ENCODE results near the gene FARP1.

Gene FARP1

GRCh38 chr13:98439896-98440295, 297.0 kb downstream of the FARP1 start:
- no peak for TF ChIP-seq SIN3A (IDR thresholded peaks at IDR 0.05; ENCODE audit: borderline replicate concordance, insufficient read depth, low read length)
- TF ChIP-seq FOXP2 (optimal IDR thresholded peaks at IDR 0.05; ENCODE audit: borderline replicate concordance, extremely low read depth, extremely low read length, insufficient read depth), result no peak
- no peak for TF ChIP-seq POLR2AphosphoS5 (IDR thresholded peaks at IDR 0.05; ENCODE audit: low read depth, low read length)
- TF ChIP-seq, protein P1, sequence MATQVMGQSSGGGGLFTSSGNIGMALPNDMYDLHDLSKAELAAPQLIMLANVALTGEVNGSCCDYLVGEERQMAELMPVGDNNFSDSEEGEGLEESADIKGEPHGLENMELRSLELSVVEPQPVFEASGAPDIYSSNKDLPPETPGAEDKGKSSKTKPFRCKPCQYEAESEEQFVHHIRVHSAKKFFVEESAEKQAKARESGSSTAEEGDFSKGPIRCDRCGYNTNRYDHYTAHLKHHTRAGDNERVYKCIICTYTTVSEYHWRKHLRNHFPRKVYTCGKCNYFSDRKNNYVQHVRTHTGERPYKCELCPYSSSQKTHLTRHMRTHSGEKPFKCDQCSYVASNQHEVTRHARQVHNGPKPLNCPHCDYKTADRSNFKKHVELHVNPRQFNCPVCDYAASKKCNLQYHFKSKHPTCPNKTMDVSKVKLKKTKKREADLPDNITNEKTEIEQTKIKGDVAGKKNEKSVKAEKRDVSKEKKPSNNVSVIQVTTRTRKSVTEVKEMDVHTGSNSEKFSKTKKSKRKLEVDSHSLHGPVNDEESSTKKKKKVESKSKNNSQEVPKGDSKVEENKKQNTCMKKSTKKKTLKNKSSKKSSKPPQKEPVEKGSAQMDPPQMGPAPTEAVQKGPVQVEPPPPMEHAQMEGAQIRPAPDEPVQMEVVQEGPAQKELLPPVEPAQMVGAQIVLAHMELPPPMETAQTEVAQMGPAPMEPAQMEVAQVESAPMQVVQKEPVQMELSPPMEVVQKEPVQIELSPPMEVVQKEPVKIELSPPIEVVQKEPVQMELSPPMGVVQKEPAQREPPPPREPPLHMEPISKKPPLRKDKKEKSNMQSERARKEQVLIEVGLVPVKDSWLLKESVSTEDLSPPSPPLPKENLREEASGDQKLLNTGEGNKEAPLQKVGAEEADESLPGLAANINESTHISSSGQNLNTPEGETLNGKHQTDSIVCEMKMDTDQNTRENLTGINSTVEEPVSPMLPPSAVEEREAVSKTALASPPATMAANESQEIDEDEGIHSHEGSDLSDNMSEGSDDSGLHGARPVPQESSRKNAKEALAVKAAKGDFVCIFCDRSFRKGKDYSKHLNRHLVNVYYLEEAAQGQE (IDR thresholded peaks at IDR 0.05; ENCODE audit: insufficient read depth in 1 of 2, low read depth in 2 of 2, low read length in 2 of 2), result no peak
- no peak for TF ChIP-seq TAF1 (IDR thresholded peaks at IDR 0.05; ENCODE audit: borderline replicate concordance, insufficient read depth, low read length)

GRCh38 chr13:98440390-98441055, 297.6 kb downstream of the FARP1 start:
- TF ChIP-seq TAF1 (IDR thresholded peaks at IDR 0.05; ENCODE audit: borderline replicate concordance, insufficient read depth, low read length) (no peak), FOXP2 (optimal IDR thresholded peaks at IDR 0.05; ENCODE audit: borderline replicate concordance, extremely low read depth, extremely low read length, insufficient read depth) (no peak), POLR2AphosphoS5 (IDR thresholded peaks at IDR 0.05; ENCODE audit: low read depth, low read length) (no peak), SIN3A (IDR thresholded peaks at IDR 0.05; ENCODE audit: borderline replicate concordance, insufficient read depth, low read length) (no peak)
- TF ChIP-seq, protein P1 (IDR thresholded peaks at IDR 0.05; ENCODE audit: insufficient read depth in 1 of 2, low read depth in 2 of 2, low read length in 2 of 2), result no peak

DNA sequence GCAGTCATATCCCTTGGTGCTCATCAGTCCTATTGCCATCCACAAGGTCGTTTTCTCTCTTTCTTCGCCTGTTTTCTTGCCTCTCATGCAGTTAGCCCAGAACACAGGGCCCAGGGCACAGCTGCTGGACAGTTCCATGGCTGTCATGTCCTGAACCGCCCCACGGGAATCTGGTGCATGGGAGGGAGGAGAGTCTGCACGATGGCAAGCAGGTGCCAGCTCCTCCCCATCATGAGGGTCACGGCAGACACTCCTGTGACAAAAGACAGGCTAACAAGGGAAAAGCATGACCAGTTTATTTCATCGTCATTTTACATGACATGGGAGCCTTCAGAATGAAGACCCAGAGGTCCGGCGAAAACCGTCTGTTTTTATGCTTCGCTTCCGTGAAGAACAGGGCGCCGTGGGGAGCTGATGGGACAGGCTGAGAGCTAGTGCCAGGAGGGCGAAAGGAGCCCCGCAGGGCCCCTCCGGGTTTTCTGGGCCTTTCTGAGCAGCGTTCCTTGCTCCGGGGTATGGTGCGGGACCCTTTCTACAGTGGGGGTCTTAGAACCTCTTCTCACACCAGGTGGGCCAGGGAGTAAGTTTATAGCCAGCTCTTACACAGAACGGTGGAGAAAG, 298.3 kb downstream of the FARP1 start:
- TF ChIP-seq, protein P1 (IDR thresholded peaks at IDR 0.05; ENCODE audit: insufficient read depth in 1 of 2, low read depth in 2 of 2, low read length in 2 of 2), result no peak
- TF ChIP-seq FOXP2 (optimal IDR thresholded peaks at IDR 0.05; ENCODE audit: borderline replicate concordance, extremely low read depth, extremely low read length, insufficient read depth) (no peak), SIN3A (IDR thresholded peaks at IDR 0.05; ENCODE audit: borderline replicate concordance, insufficient read depth, low read length) (no peak), TAF1 (IDR thresholded peaks at IDR 0.05; ENCODE audit: borderline replicate concordance, insufficient read depth, low read length) (no peak), POLR2AphosphoS5 (IDR thresholded peaks at IDR 0.05; ENCODE audit: low read depth, low read length) (no peak)

DNA sequence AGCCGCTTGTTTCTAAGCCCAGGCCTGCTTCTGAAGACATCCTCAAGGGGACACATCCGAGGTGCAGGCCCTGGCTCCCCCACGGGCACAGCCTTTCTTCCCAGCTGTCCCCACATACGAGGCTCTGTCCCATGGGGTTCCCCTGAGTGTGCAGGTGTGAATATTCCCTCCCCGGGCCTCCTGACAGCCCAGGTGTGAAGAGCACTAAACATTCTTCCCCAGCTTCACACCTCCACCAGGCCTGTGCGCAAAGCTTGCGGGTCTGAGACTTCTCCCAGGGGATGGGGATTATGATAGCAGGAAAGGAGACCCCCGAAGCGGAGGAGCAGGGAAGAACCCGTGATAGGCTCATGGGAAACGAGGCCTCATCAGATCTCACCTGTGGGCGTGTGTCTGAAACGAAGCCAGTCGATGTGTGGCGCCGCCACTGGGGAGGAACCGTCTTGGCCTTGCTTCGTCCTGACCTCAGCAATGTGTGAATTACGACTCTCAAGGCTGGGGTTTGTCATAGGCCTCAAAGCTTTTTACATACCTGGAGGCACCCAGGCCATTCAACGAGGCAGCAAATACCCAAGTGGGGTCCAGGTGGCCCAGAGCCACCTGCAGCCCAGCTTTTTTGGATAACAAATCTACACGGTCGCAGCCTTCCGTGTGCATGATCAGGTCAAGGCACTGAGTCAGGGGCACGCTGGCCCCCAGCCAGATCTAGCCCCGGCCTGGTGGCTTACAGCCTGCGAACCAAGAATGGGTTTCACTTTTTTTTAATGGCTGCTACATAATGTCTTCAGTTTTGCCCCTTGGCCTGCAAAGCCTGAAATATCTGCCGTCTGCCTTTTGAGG, 299.7 kb downstream of the FARP1 start:
- no peak for TF ChIP-seq POLR2AphosphoS5 (IDR thresholded peaks at IDR 0.05; ENCODE audit: low read depth, low read length)
- TF ChIP-seq FOXP2 (optimal IDR thresholded peaks at IDR 0.05; ENCODE audit: borderline replicate concordance, extremely low read depth, extremely low read length, insufficient read depth), result no peak
- TF ChIP-seq, protein P1 (IDR thresholded peaks at IDR 0.05; ENCODE audit: insufficient read depth in 1 of 2, low read depth in 2 of 2, low read length in 2 of 2), result no peak
- TF ChIP-seq TAF1 (IDR thresholded peaks at IDR 0.05; ENCODE audit: borderline replicate concordance, insufficient read depth, low read length), result no peak
- no peak for TF ChIP-seq SIN3A (IDR thresholded peaks at IDR 0.05; ENCODE audit: borderline replicate concordance, insufficient read depth, low read length)

All from PFSK-1 (cell line).